Endothelial cell of umbilical vein (primary cell): ENCODE data around the gene HBA2. TPM values are rescaled to one million over a fixed set of nuclear protein-coding genes. Genes with fewer than 3 reads are reported as not detected.

Source experiments
- BruUV-seq: library from RNA; stranded (reverse); fragments of 400-500 nt; replicated peaks from 2 replicates; lab custom pipeline; 2021; lab: Mats Ljungman, UMichigan
- CTCF ChIA-PET: fragments of 300-600, 350-600 bp; sonication (Branson Sonifier 250); formaldehyde crosslinking; loops from one replicate; lab custom pipeline; 2021; ENCODE audit warnings: antibody characterized with exemption, inconsistent platforms; lab: Charles Lee
- POLR2A ChIA-PET: fragments of 300-600, 350-600 bp; sonication (Branson Sonifier 250); formaldehyde crosslinking; loops from one replicate; lab custom pipeline; 2021; ENCODE audit warnings: antibody characterized with exemption, inconsistent platforms; lab: Charles Lee
- DNase-seq: peaks from one replicate; pipeline ENCODE4 v3.0.0-alpha.2; 2011; ENCODE audit warnings: low read depth, low spot score
- FAIRE-seq: peaks from 2 replicates; lab custom pipeline; 2011; peaks lifted over from hg19 to GRCh38; lab: Jason Lieb, UNC
- H2AFZ ChIP-seq: 2 replicates; pipeline ENCODE4 v1.6.0; 2012; ENCODE audit warnings: low read depth, low read length, control low read depth, inconsistent platforms
- H3K27ac ChIP-seq: 2 replicates; pipeline ENCODE4 v1.5.1; 2011; ENCODE audit warnings: low read depth, mild to moderate bottlenecking, control low read depth, low read length, moderate library complexity; ENCODE audit not compliant: insufficient read depth
- H3K27me3 ChIP-seq, 2 experiments: 2 replicates each; pipeline versions ENCODE4 v1.6.0 to v1.6.1; 2011; ENCODE audit warnings: low read length in 2 of 2, mixed read lengths in 1 of 2; ENCODE audit not compliant: control insufficient read depth in 2 of 2, insufficient read depth in 2 of 2
- H3K36me3 ChIP-seq, 2 experiments: 2 replicates in 1 of 2; 3 replicates in 1 of 2; pipeline ENCODE4 v1.5.1; 2011; ENCODE audit warnings: low read length in 2 of 2, mild to moderate bottlenecking in 1 of 2, moderate library complexity in 1 of 2; ENCODE audit not compliant: control insufficient read depth in 2 of 2, insufficient read depth in 2 of 2; ENCODE audit errors: extremely low read depth in 1 of 2
- H3K4me1 ChIP-seq: 3 replicates; pipeline ENCODE4 v1.5.1; 2011; ENCODE audit warnings: mild to moderate bottlenecking, low read length; ENCODE audit not compliant: control insufficient read depth, insufficient read depth; ENCODE audit errors: extremely low read depth
- H3K4me2 ChIP-seq: 2 replicates; pipeline ENCODE4 v1.6.1; 2011; ENCODE audit warnings: low read length, control low read depth, mixed read lengths; ENCODE audit not compliant: insufficient read depth
- H3K4me3 ChIP-seq, 3 experiments: fragments of 200-600 bp in 1 of 3; sonication (generic), shearing (Covaris generic) in 1 of 3; replicated peaks in 1 of 3; 2 replicates each; pipeline ENCODE4 v1.5.1; 2011 to 2016; ENCODE audit warnings: control low read depth in 3 of 3, low read length in 3 of 3, mild to moderate bottlenecking in 2 of 3, inconsistent platforms in 1 of 3, low read depth in 1 of 3, moderate library complexity in 1 of 3; ENCODE audit not compliant: insufficient read depth in 1 of 3
- H3K79me2 ChIP-seq: 2 replicates; pipeline ENCODE4 v1.6.0; 2012; ENCODE audit warnings: low read length, inconsistent platforms; ENCODE audit not compliant: control insufficient read depth, insufficient read depth
- H3K9ac ChIP-seq: replicated peaks from 2 replicates; pipeline ENCODE3; 2011; ENCODE audit warnings: low read length, control low read depth; ENCODE audit not compliant: insufficient read depth; ENCODE audit errors: extremely low read depth
- H3K9me1 ChIP-seq: replicated peaks from 3 replicates; pipeline ENCODE4 v1.6.0; 2011; ENCODE audit warnings: mild to moderate bottlenecking, low read length; ENCODE audit not compliant: control insufficient read depth, insufficient read depth; ENCODE audit errors: extremely low read depth
- H3K9me3 ChIP-seq: replicated peaks from 2 replicates; pipeline ENCODE4 v1.5.1; 2012; ENCODE audit warnings: low read length, inconsistent platforms; ENCODE audit not compliant: control insufficient read depth, insufficient read depth
- H4K20me1 ChIP-seq: replicated peaks from 2 replicates; pipeline ENCODE3; 2011; ENCODE audit warnings: mild to moderate bottlenecking, low read length; ENCODE audit not compliant: control insufficient read depth, insufficient read depth; ENCODE audit errors: extremely low read depth
- EZH2 ChIP-seq: IDR thresholded peaks from 2 replicates; pipeline ENCODE4 v1.6.1; 2012; ENCODE audit warnings: borderline replicate concordance, low read depth, mild to moderate bottlenecking, moderate library complexity, low read length, inconsistent platforms; ENCODE audit not compliant: severe bottlenecking
- FOS ChIP-seq: IDR thresholded peaks from 2 replicates; pipeline ENCODE4 v1.6.1; 2011; ENCODE audit warnings: mild to moderate bottlenecking, low read length, moderate library complexity, borderline replicate concordance; ENCODE audit not compliant: insufficient read depth
- GATA2 ChIP-seq: IDR thresholded peaks from 2 replicates; pipeline ENCODE4 v1.7.0; 2011; ENCODE audit warnings: low read depth, mild to moderate bottlenecking, moderate library complexity, mixed read lengths, low read length; ENCODE audit not compliant: insufficient read length, insufficient read depth
- JUN ChIP-seq: IDR thresholded peaks from 2 replicates; pipeline ENCODE4 v1.6.1; 2011; ENCODE audit warnings: borderline replicate concordance, low read depth; ENCODE audit not compliant: insufficient read length, insufficient read depth
- MYC ChIP-seq: IDR thresholded peaks from one replicate; pipeline ENCODE4 v1.6.1; 2011; ENCODE audit warnings: mild to moderate bottlenecking, low read depth, low read length
- POLR2A ChIP-seq: IDR thresholded peaks from 2 replicates; pipeline ENCODE4 v1.6.1; 2012; ENCODE audit warnings: low read depth, mild to moderate bottlenecking, control low read depth, low read length
- POLR2AphosphoS5 ChIP-seq: IDR thresholded peaks from 2 replicates; pipeline ENCODE4 v1.6.1; 2012; ENCODE audit warnings: low read depth, mild to moderate bottlenecking, control low read depth, low read length, moderate library complexity; ENCODE audit not compliant: insufficient read depth
- dilution Hi-C: fragments of 300-500 bp; cut with MboI; formaldehyde crosslinking; loops from one replicate; pipeline ENCODE4 v1.15.0; 2019; ENCODE audit warnings: low sequenced_read_pairs; ENCODE audit not compliant: extremely low pct_ligation_motif_present
- intact Hi-C: fragments of 100-400 bp; cut with micrococcal nuclease; formaldehyde crosslinking; loops from one replicate; pipeline ENCODE4 v1.10.0; 2022
- polyA plus RNA-seq, 4 experiments: library from polyadenylated mRNA; depleted of rRNA in 3 of 4; stranded (reverse) in 3 of 4; unstranded in 1 of 4; fragments of >200 nt; gene quantifications; 2 replicates each; pipeline versions ENCODE4 v1.2.1 to v1.2.3, GENCODE V29; 2011 to 2012; ENCODE audit warnings: missing spikeins in 1 of 4
- total RNA-seq: library from RNA; stranded (reverse); gene quantifications from 2 replicates; pipeline ENCODE4 v1.2.3, GENCODE V29; 2021
- TF ChIP-seq, protein P1 (sequence below): IDR thresholded peaks from 2 replicates; pipeline ENCODE4 v1.6.1; 2011; ENCODE audit not compliant: insufficient read depth, insufficient read length
- TF ChIP-seq, protein P2 (sequence below), 2 donors: IDR thresholded peaks; 1 replicate in 1 of 2; 2 replicates in 1 of 2; pipeline ENCODE4 v1.5.1; 2011; ENCODE audit warnings: low read length in 2 of 2, mild to moderate bottlenecking in 2 of 2, moderate library complexity in 2 of 2, control low read depth in 1 of 2, inconsistent platforms in 1 of 2, low read depth in 1 of 2; ENCODE audit not compliant: insufficient read depth in 1 of 2; ENCODE audit errors: extremely low read depth in 1 of 2

HBA2 gene
- total and polyA plus RNA-seq, 2 donors (not counting 3 experiments of a cell fraction or from before 2014, with no cell fraction given): not detected

DNA sequence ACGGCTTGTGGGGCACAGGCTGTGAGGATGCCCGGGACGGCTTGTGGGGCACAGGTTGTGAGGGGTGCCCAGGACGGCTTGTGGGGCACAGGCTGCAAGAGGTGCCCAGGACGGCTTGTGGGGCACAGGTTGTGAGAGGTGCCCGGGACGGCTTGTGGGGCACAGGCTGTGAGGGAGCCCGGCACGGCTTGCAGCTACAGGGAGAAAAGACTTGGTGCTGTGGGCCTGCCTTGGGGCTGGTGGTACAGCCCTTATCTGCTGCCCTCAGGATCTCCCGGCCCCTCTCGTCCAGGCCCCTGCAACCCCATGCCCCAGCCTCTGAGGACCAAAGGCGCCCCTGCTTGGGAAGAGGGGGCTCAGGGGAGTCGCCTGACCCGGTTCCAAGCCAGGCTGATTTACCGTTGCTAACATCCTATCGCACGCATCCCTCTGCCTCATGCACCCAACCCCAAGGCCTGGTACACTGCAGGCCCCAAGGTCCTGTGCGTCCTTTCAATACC lies 11.9 kb upstream of the HBA2 start:
- no peak for FAIRE-seq
- Histone ChIP-seq H3K79me2 (no peaks in the 10 kb centered on the region), H3K27me3 (peaks cover 12 to 16% of the 10 kb centered on the region in 2 experiments), H3K4me3 (no peak overlapping the region), H3K9ac (no peak overlapping the region), H3K36me3 (no peaks in the 10 kb centered on the region), H3K27ac (no peak overlapping the region), H3K9me1 (no peaks in the 10 kb centered on the region), H3K4me2 (no peak overlapping the region), H3K4me1 (no peaks in the 10 kb centered on the region), H4K20me1 (no peaks in the 10 kb centered on the region), H2AFZ (no peak overlapping the region), H3K9me3 (no peaks in the 10 kb centered on the region)
- DNase-seq: no peak
- TF ChIP-seq GATA2 (no peak), EZH2 (no peak), MYC (no peak), POLR2A (no peak)
- TF ChIP-seq, protein P1, sequence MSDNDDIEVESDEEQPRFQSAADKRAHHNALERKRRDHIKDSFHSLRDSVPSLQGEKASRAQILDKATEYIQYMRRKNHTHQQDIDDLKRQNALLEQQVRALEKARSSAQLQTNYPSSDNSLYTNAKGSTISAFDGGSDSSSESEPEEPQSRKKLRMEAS: no peak
- CTCF ChIA-PET: interaction anchor here (1.2 kb wide), 1 partner anchor 54 kb away, joined by 8 read pairs; no protein-coding TSS in a partner anchor
- intact Hi-C loops (no loop called here), dilution Hi-C loops (no loop called here)
- BruUV-seq: no TSS peak
- POLR2A ChIA-PET: no interaction called here

- intact Hi-C loops: no loop called here
These were observed 10.2 kb upstream of the HBA2 start for GRCh38 chr16:162271-162991.

More at GRCh38 chr16:162271-162991, 10.2 kb upstream of the HBA2 start:
- Histone ChIP-seq H3K4me2 (no peak overlapping the region), H3K4me3 (no peak overlapping the region), H3K9me1 (no peaks in the 10 kb centered on the region), H2AFZ (no peak overlapping the region), H3K27me3 (peaks cover 25 to 33% of the 10 kb centered on the region in 2 experiments), H3K9me3 (no peaks in the 10 kb centered on the region), H3K9ac (no peak overlapping the region), H3K4me1 (no peaks in the 10 kb centered on the region), H3K36me3 (no peaks in the 10 kb centered on the region), H3K79me2 (no peaks in the 10 kb centered on the region), H3K27ac (no peak overlapping the region), H4K20me1 (no peaks in the 10 kb centered on the region)
- dilution Hi-C loops: no loop called here
- DNase-seq (no peak), FAIRE-seq (no peak)
- no TSS peak for BruUV-seq
- no peak for TF ChIP-seq GATA2
- TF ChIP-seq FOS: no peak
- no peak for TF ChIP-seq MYC
- TF ChIP-seq POLR2A: no peak
- TF ChIP-seq, protein P1: no peak
- TF ChIP-seq JUN: no peak
- TF ChIP-seq EZH2: no peak
- TF ChIP-seq, protein P2, sequence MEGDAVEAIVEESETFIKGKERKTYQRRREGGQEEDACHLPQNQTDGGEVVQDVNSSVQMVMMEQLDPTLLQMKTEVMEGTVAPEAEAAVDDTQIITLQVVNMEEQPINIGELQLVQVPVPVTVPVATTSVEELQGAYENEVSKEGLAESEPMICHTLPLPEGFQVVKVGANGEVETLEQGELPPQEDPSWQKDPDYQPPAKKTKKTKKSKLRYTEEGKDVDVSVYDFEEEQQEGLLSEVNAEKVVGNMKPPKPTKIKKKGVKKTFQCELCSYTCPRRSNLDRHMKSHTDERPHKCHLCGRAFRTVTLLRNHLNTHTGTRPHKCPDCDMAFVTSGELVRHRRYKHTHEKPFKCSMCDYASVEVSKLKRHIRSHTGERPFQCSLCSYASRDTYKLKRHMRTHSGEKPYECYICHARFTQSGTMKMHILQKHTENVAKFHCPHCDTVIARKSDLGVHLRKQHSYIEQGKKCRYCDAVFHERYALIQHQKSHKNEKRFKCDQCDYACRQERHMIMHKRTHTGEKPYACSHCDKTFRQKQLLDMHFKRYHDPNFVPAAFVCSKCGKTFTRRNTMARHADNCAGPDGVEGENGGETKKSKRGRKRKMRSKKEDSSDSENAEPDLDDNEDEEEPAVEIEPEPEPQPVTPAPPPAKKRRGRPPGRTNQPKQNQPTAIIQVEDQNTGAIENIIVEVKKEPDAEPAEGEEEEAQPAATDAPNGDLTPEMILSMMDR (IDR thresholded peaks at IDR 0.05; ENCODE audit: extremely low read depth in 1 of 2, insufficient read depth in 1 of 2, low read depth in 1 of 2, low read length in 2 of 2): no peak
- no peak for TF ChIP-seq POLR2AphosphoS5
- ChIA-PET POLR2A (no interaction called here), CTCF (interaction anchor here (0.7 kb wide), 1 partner anchor 65 kb away, joined by 3 read pairs; no protein-coding TSS in a partner anchor)
